Esophagus muscularis mucosa (tissue), 4 donors: ENCODE data around the gene THRA. TPM values are rescaled to one million over a fixed set of nuclear protein-coding genes. Genes with fewer than 3 reads are reported as not detected.

Experiments used
- DNase-seq: peaks from one replicate; pipeline ENCODE4 v3.0.0-alpha.2; 2017; ENCODE audit errors: extremely low spot score
- H3K27ac ChIP-seq, 4 donors: fragments of 200-600 bp; sonication (generic); replicated peaks in 1 of 4; 1 replicate in 3 of 4; 2 replicates in 1 of 4; pipeline ENCODE4 v1.5.1; 2016 to 2019; ENCODE audit warnings: mild to moderate bottlenecking in 1 of 4
- H3K27me3 ChIP-seq, 4 donors: fragments of 200-600 bp; sonication (generic); one replicate each; pipeline versions ENCODE4 v1.5.1 to v1.6.0; 2016 to 2019
- H3K36me3 ChIP-seq, 4 donors: fragments of 200-600 bp; sonication (generic); one replicate each; pipeline ENCODE4 v1.5.1; 2016 to 2019
- H3K4me1 ChIP-seq, 4 donors: fragments of 200-600 bp; sonication (generic); one replicate each; pipeline ENCODE4 v1.5.1; 2016 to 2019
- H3K4me3 ChIP-seq, 4 donors: fragments of 200-600 bp; sonication (generic); 1 replicate in 2 of 4; 2 replicates in 2 of 4; pipeline ENCODE4 v1.5.1; 2016 to 2019; ENCODE audit warnings: mild to moderate bottlenecking in 4 of 4, moderate library complexity in 1 of 4
- H3K9me3 ChIP-seq, 4 donors: fragments of 200-600 bp; sonication (generic); 1 replicate in 3 of 4; 2 replicates in 1 of 4; pipeline ENCODE4 v1.5.1; 2016 to 2019
- CTCF ChIP-seq, 3 experiments: fragments of 200-600 bp in 2 of 3; fragments of 450-650 bp in 1 of 3; sonication (generic) in 2 of 3; IDR thresholded peaks; one replicate each; pipeline ENCODE4 v1.5.1; 2017 to 2019; ENCODE audit warnings: antibody characterized with exemption in 3 of 3, mild to moderate bottlenecking in 2 of 3, moderate library complexity in 1 of 3
- EP300 ChIP-seq: sonication (generic); formaldehyde crosslinking; IDR thresholded peaks from one replicate; pipeline ENCODE4 v1.6.1; 2017; ENCODE audit warnings: antibody characterized with exemption
- POLR2A ChIP-seq: fragments of 450-650 bp; IDR thresholded peaks from one replicate; pipeline ENCODE4 v1.6.1; 2017; ENCODE audit warnings: antibody characterized with exemption, moderate library complexity, mild to moderate bottlenecking, low read depth
- POLR2AphosphoS5 ChIP-seq, 2 donors: sonication (generic); formaldehyde crosslinking; IDR thresholded peaks; one replicate each; pipeline ENCODE4 v1.6.1; 2017; ENCODE audit warnings: antibody characterized with exemption in 2 of 2
- WGBS: methylation state at CpG from one replicate; pipeline ENCODE4 v1.1.5; 2018; 5-methylcytosine and 5-hydroxymethylcytosine counted together
- intact Hi-C: fragments of 100-400 bp; cut with DNase I; formaldehyde crosslinking; loops from one replicate; pipeline ENCODE4 v1.15.1; 2023
- total RNA-seq, 4 donors: library from RNA; depleted of rRNA; stranded (reverse); fragments of >200 nt; gene quantifications; one replicate each; pipeline versions ENCODE4 v1.1.0 to v1.2.1, GENCODE V29; 2016

Gene THRA
- total RNA-seq, 4 donors from 2014 or later, result 69.7 to 112 (median 85.2) TPM

- WGBS, result 72% methylated on average over 3 of the region's 3 CpGs
- peaks cover 86 to 98% (median 96%) of the 10 kb centered on the region in 4 donors for H3K4me1 ChIP-seq
- no peaks in the 10 kb centered on the region for H3K27me3 ChIP-seq
- DNase-seq, result no peak
- intact Hi-C loops, result no loop called here
- H3K27ac ChIP-seq, result peak overlapping the region; percentile 88 to 99 (median 94)
- TF ChIP-seq POLR2AphosphoS5 (IDR thresholded peaks at IDR 0.05), result peak in 1 of 2 donors; percentile 5
- no peak for TF ChIP-seq POLR2A
- no peaks in the 10 kb centered on the region for H3K36me3 ChIP-seq
- peak overlapping the region in 3 of 4 donors; percentile 8 to 36 (median 29) for H3K4me3 ChIP-seq
- no peaks in the 10 kb centered on the region for H3K9me3 ChIP-seq
Measured at GRCh38 chr17:40110026-40110845, 47.5 kb downstream of the THRA start.

GRCh38 chr17:40111221-40112128 is 48.7 kb downstream of the THRA start:
- peak overlapping the region; percentile 88 to 99 (median 94) for H3K27ac ChIP-seq
- DNase-seq, result peak; percentile 98
- no peaks in the 10 kb centered on the region for H3K36me3 ChIP-seq
- intact Hi-C loops, result loop anchor here (2.0 kb wide), 2 partner anchors 29 to 57 kb away; partner anchors contain the start of gene CASC3
- H3K27me3 ChIP-seq, result no peaks in the 10 kb centered on the region
- WGBS, result under 1% methylated on average over 11 of the region's 12 CpGs
- H3K9me3 ChIP-seq, result no peaks in the 10 kb centered on the region
- H3K4me1 ChIP-seq, result peaks cover 73 to 85% (median 83%) of the 10 kb centered on the region in 4 donors
- H3K4me3 ChIP-seq, result peak overlapping the region; percentile 6 to 51 (median 32)
- TF ChIP-seq POLR2AphosphoS5 (IDR thresholded peaks at IDR 0.05), result peak; percentile 87 to 89
- TF ChIP-seq POLR2A, result peak; percentile 0
- peak; percentile 93 to 94 (median 93) for TF ChIP-seq CTCF (IDR thresholded peaks at IDR 0.05)
- no peak for TF ChIP-seq EP300

- Histone ChIP-seq H3K27ac (peak overlapping the region; percentile 88 to 99 (median 94)), H3K27me3 (no peaks in the 10 kb centered on the region), H3K4me1 (peaks cover 65 to 77% (median 76%) of the 10 kb centered on the region in 4 donors), H3K4me3 (peak overlapping the region; percentile 6 to 52 (median 34)), H3K36me3 (no peaks in the 10 kb centered on the region), H3K9me3 (no peaks in the 10 kb centered on the region)
- DNase-seq, result no peak
- no peak for TF ChIP-seq EP300
- intact Hi-C loops, result loop anchor here (2.0 kb wide), 2 partner anchors 29 to 57 kb away; partner anchors contain the start of gene CASC3
- 7% methylated on average over 2 of the region's 2 CpGs for WGBS
Measured at GRCh38 chr17:40112191-40112711, 49.5 kb downstream of the THRA start.

- Histone ChIP-seq H3K27me3 (no peaks in the 10 kb centered on the region), H3K4me1 (peaks cover 61 to 73% (median 71%) of the 10 kb centered on the region in 4 donors), H3K27ac (peak overlapping the region; percentile 88 to 99 (median 94)), H3K9me3 (no peaks in the 10 kb centered on the region), H3K4me3 (peak overlapping the region; percentile 6 to 52 (median 34)), H3K36me3 (no peaks in the 10 kb centered on the region)
- TF ChIP-seq CTCF (IDR thresholded peaks at IDR 0.05) (no peak), POLR2A (no peak), EP300 (no peak), POLR2AphosphoS5 (IDR thresholded peaks at IDR 0.05) (no peak)
- intact Hi-C loops, result loop anchor here (2.0 kb wide), 2 partner anchors 28 to 56 kb away; partner anchors contain the start of gene CASC3
- DNase-seq, result no peak
- 37% methylated on average over 4 of the region's 4 CpGs for WGBS
Measured at GRCh38 chr17:40112718-40113109, 49.9 kb downstream of the THRA start.

GRCh38 chr17:40113110-40113906 is 50.5 kb downstream of the THRA start:
- H3K4me1 ChIP-seq, result peaks cover 55 to 67% (median 65%) of the 10 kb centered on the region in 4 donors
- H3K36me3 ChIP-seq, result no peaks in the 10 kb centered on the region
- no peaks in the 10 kb centered on the region for H3K27me3 ChIP-seq
- H3K4me3 ChIP-seq, result peak overlapping the region; percentile 51 to 63 (median 53)
- TF ChIP-seq CTCF (IDR thresholded peaks at IDR 0.05) (peak in 2 of 3 experiments; percentile 85 to 98), EP300 (no peak), POLR2AphosphoS5 (IDR thresholded peaks at IDR 0.05) (peak; percentile 80 to 99)
- peak overlapping the region; percentile 88 to 99 (median 94) for H3K27ac ChIP-seq
- peak; percentile 98 for DNase-seq
- intact Hi-C loops, result loop anchor here (2.0 kb wide), 2 partner anchors 27 to 55 kb away; partner anchors contain the start of gene CASC3
- H3K9me3 ChIP-seq, result no peaks in the 10 kb centered on the region
- under 1% methylated on average over 15 of the region's 17 CpGs for WGBS
